Hair follicular keratinocyte (primary cell): ENCODE data around the gene PNISR. TPM values are rescaled to one million over a fixed set of nuclear protein-coding genes. Genes with fewer than 3 reads are reported as not detected.

Experiments used
- total RNA-seq: library from RNA; depleted of rRNA; stranded (reverse); fragments of >200 nt; gene quantifications from 2 replicates; pipeline ENCODE4 v1.2.3, GENCODE V29; 2015

The PNISR gene
- total RNA-seq = 24.9 and 30.8 TPM in 2 replicates

GRCh38 chr6:99424761-99425646 is at the start of gene PNISR:
PNISR (minus strand) TSS chr6:99425308; CDS start chr6:99414659, 10,649 bp downstream.

GRCh38 chr6:99393698-99394531 is 31.2 kb downstream of the PNISR start, which contains the start of gene COQ3:
COQ3 (minus strand) TSS chr6:99394195; CDS start chr6:99394179, 16 bp downstream.

GRCh38 chr6:99349171-99350141 is 75.7 kb downstream of the PNISR start, which contains the start of gene FAXC:
FAXC (minus strand) TSS chr6:99349674; CDS start chr6:99349372, 302 bp downstream.

Other genes with a start within 250 kb of the PNISR start
- 1.4 and 4.2 TPM in 2 replicates for gene FAXC, start 75.6 kb downstream of the PNISR start, total RNA-seq
- 10.5 and 22.2 TPM in 2 replicates for gene COQ3, start 31.1 kb downstream of the PNISR start, total RNA-seq
- gene USP45, start 90.1 kb upstream of the PNISR start, total RNA-seq = 9.6 and 10.9 TPM in 2 replicates
- 76.4 and 106 TPM in 2 replicates for gene CCNC, start 143.4 kb upstream of the PNISR start, total RNA-seq
- 0.08 TPM in 1 of 2 replicates, not detected in the other for gene PRDM13, start 181.5 kb upstream of the PNISR start, total RNA-seq